HG03280 (cell line): ENCODE measurements around the gene STX16.

Source experiments
- ATAC-seq: cut with Tn5 transposase; IDR thresholded peaks from one replicate; pipeline ENCODE4 v1.9.1; 2021; ENCODE audit warnings: mild to moderate bottlenecking, moderate library complexity; ENCODE audit not compliant: unreplicated experiment

Gene STX16

GRCh38 chr20:58695895-58696375 lies 44.9 kb downstream of the STX16 start:
- no peak for ATAC-seq

- ATAC-seq = no peak
Observed at GRCh38 chr20:58696411-58696961, 45.4 kb downstream of the STX16 start.

GRCh38 chr20:58697201-58697866 lies 46.3 kb downstream of the STX16 start:
- ATAC-seq = no peak

- ATAC-seq = no peak
Observed at GRCh38 chr20:58697867-58698703, 47.0 kb downstream of the STX16 start.

- no peak for ATAC-seq
Observed at GRCh38 chr20:58698741-58699622, 47.9 kb downstream of the STX16 start.

GRCh38 chr20:58699623-58700107 lies 48.6 kb downstream of the STX16 start:
- no peak for ATAC-seq

- ATAC-seq = no peak
Observed at GRCh38 chr20:58700121-58700821, 49.2 kb downstream of the STX16 start.

GRCh38 chr20:58700823-58701222 lies 49.7 kb downstream of the STX16 start:
- ATAC-seq = no peak

GRCh38 chr20:58701431-58702160 lies 50.5 kb downstream of the STX16 start:
- no peak for ATAC-seq

GRCh38 chr20:58702161-58702510 lies 51.1 kb downstream of the STX16 start:
- no peak for ATAC-seq

GRCh38 chr20:58702859-58703648 lies 52.0 kb downstream of the STX16 start:
- ATAC-seq = no peak

GRCh38 chr20:58703765-58704371 lies 52.8 kb downstream of the STX16 start:
- ATAC-seq = no peak

GRCh38 chr20:58705208-58705926 lies 54.3 kb downstream of the STX16 start:
- ATAC-seq = no peak

GRCh38 chr20:58706150-58706892 lies 55.2 kb downstream of the STX16 start:
- ATAC-seq = no peak

GRCh38 chr20:58706975-58707681 lies 56.0 kb downstream of the STX16 start:
- no peak for ATAC-seq

GRCh38 chr20:58707770-58708169 lies 56.7 kb downstream of the STX16 start:
- no peak for ATAC-seq
